DND-41 (cell line): ENCODE results near the gene DDC.

Experiments used
- ATAC-seq: fragments of 200-7000 bp; cut with Tn5 transposase; 3 replicates; pipeline ENCODE4 v1.9.1; 2021; ENCODE audit warnings: low read depth; ENCODE audit not compliant: insufficient read depth
- DNase-seq: peaks from one replicate; pipeline ENCODE4 v3.0.0-alpha.2; 2020
- H2AFZ ChIP-seq: 2 replicates; pipeline ENCODE4 v1.6.0; 2012; ENCODE audit warnings: low read depth, low read length
- H3K27ac ChIP-seq: 2 replicates; pipeline ENCODE4 v1.5.1; 2012; ENCODE audit warnings: low read length, inconsistent platforms
- H3K27me3 ChIP-seq: fragments of 200-600 bp; sonication (generic); 2 replicates; pipeline ENCODE4 v1.6.0; 2012; ENCODE audit warnings: low read length, mild to moderate bottlenecking, inconsistent platforms; ENCODE audit not compliant: insufficient read depth, poor library complexity
- H3K36me3 ChIP-seq: 2 replicates; pipeline ENCODE4 v1.5.1; 2012; ENCODE audit warnings: low read length, inconsistent platforms; ENCODE audit not compliant: insufficient read depth
- H3K4me1 ChIP-seq: 2 replicates; pipeline ENCODE4 v1.5.1; 2012; ENCODE audit warnings: mild to moderate bottlenecking, low read length; ENCODE audit not compliant: insufficient read depth
- H3K4me2 ChIP-seq: 2 replicates; pipeline ENCODE4 v1.6.0; 2012; ENCODE audit warnings: mild to moderate bottlenecking, moderate library complexity, low read length, inconsistent platforms; ENCODE audit not compliant: insufficient read depth
- H3K4me3 ChIP-seq, 2 experiments: fragments of 200-600 bp in 1 of 2; shearing (Covaris generic) in 1 of 2; 2 replicates each; pipeline ENCODE4 v1.5.1; 2012 to 2016; ENCODE audit warnings: inconsistent platforms in 2 of 2, low read length in 2 of 2, mild to moderate bottlenecking in 2 of 2, low read depth in 1 of 2, moderate library complexity in 1 of 2
- H3K79me2 ChIP-seq: 2 replicates; pipeline ENCODE4 v1.6.0; 2012; ENCODE audit warnings: low read length, inconsistent platforms; ENCODE audit not compliant: insufficient read depth
- H3K9ac ChIP-seq: 2 replicates; pipeline ENCODE4 v1.6.0; 2012; ENCODE audit warnings: low read depth, mild to moderate bottlenecking, inconsistent platforms, low read length, moderate library complexity
- H3K9me3 ChIP-seq: 2 replicates; pipeline ENCODE4 v1.5.1; 2012; ENCODE audit warnings: low read length, moderate library complexity, mild to moderate bottlenecking, inconsistent platforms; ENCODE audit not compliant: insufficient read depth, severe bottlenecking
- H4K20me1 ChIP-seq: 2 replicates; pipeline ENCODE4 v1.6.0; 2012; ENCODE audit warnings: low read length; ENCODE audit not compliant: insufficient read depth
- CTCF ChIP-seq: IDR thresholded peaks from 2 replicates; pipeline ENCODE4 v1.5.1; 2012; ENCODE audit warnings: borderline replicate concordance, low read length, moderate library complexity, mild to moderate bottlenecking; ENCODE audit not compliant: poor library complexity, severe bottlenecking; ENCODE audit errors: extremely low read depth
- EZH2 ChIP-seq: IDR thresholded peaks from 3 replicates; pipeline ENCODE4 v1.6.1; 2012; ENCODE audit warnings: borderline replicate concordance, low read depth, mild to moderate bottlenecking, moderate library complexity, low read length, inconsistent platforms; ENCODE audit not compliant: severe bottlenecking

Gene DDC

DNA sequence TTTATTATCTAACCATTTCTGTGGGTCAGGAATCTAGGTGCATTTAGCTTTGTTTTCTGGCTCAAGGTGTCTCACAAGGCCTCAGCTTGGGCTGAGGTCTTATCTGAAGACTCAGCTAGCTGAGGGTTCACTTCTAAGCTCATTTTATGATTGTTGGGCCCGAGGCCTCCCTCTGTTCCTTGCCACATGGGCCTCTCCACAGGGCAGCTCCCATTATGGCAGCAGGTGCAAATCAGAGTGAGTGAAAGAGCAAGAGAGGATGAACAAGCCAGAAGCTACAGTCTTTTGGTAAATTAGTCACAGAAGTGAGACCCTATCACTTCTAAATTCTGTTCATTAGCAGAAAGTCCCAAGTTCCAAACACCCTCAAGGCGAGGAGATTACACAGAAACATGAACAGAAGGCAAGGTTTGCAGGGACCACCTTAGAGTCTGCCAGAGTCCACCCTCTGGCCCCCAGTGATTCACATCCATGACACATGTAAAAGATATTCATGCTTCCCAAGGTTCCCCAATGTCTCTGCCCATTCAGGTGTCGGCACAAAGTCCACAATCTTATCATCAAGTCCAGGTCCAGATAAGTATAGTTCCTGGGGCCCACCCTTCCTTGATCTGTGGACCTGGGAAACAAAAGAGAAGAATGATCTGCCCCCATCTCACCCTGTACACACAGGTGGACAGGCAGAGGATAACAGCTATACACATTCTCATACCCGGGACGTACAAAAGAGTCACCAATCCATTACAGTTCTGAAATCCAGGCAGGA, 138.7 kb downstream of the DDC start:
- Histone ChIP-seq H3K79me2 (no peaks in the 10 kb centered on the region), H3K9me3 (no peaks in the 10 kb centered on the region), H3K4me1 (no peaks in the 10 kb centered on the region), H3K4me2 (no peak overlapping the region), H3K27ac (no peak overlapping the region), H3K9ac (no peak overlapping the region), H3K4me3 (no peak overlapping the region), H3K27me3 (no peaks in the 10 kb centered on the region), H2AFZ (no peak overlapping the region), H3K36me3 (no peaks in the 10 kb centered on the region), H4K20me1 (no peaks in the 10 kb centered on the region)
- ATAC-seq: no peak
- no peak for DNase-seq
- TF ChIP-seq CTCF: no peak
- no peak for TF ChIP-seq EZH2

DNA sequence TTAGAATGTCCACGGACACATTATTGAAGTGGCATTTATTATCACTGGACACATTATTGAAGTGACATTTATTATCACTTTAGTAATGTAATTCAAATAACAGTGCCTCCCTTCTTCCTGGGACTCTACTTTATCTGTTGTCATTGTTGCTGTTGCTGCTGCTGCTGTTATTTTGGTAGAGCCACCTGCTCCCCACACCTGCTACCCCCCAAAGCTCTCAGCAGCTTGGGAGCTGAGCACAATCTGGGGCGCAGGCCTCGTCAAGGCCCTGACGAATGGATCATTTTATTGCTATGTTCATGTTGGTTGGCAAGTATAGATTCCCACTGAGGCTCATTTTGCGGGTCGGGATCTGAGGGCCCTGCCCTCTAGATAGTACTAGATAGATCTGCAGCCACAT, 139.9 kb downstream of the DDC start:
- Histone ChIP-seq H3K4me2 (no peak overlapping the region), H4K20me1 (no peaks in the 10 kb centered on the region), H3K9ac (no peak overlapping the region), H2AFZ (no peak overlapping the region), H3K4me3 (no peak overlapping the region), H3K9me3 (no peaks in the 10 kb centered on the region), H3K36me3 (no peaks in the 10 kb centered on the region), H3K27me3 (no peaks in the 10 kb centered on the region), H3K4me1 (no peaks in the 10 kb centered on the region), H3K79me2 (no peaks in the 10 kb centered on the region), H3K27ac (no peak overlapping the region)
- DNase-seq (no peak), ATAC-seq (no peak)
- TF ChIP-seq EZH2 (no peak), CTCF (no peak)

DNA sequence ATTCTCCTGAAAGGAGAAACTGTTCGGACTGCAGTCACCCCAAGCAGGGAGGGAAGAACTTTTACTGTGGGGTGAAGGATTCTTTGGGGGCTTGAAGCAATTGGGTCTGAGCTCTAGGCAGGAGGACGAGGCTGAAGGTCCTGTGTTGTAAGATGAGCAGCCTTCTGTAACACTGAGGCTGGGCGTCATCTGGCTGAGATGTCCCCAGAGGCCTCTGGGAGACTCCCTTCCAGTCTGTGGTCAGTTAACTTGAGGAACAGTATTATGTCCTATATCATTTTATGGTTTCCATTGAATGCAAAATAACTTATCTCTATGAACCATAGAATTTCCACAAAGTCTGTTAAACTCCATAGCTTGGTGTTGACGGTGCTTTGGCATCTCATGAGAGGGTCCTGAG, 141.3 kb downstream of the DDC start:
- Histone ChIP-seq H3K4me3 (no peak overlapping the region), H3K27ac (no peak overlapping the region), H3K79me2 (no peaks in the 10 kb centered on the region), H3K9ac (no peak overlapping the region), H3K36me3 (no peaks in the 10 kb centered on the region), H3K27me3 (no peaks in the 10 kb centered on the region), H4K20me1 (no peaks in the 10 kb centered on the region), H3K4me2 (no peak overlapping the region), H3K9me3 (no peaks in the 10 kb centered on the region), H2AFZ (no peak overlapping the region), H3K4me1 (no peaks in the 10 kb centered on the region)
- DNase-seq: no peak
- ATAC-seq: no peak
- TF ChIP-seq CTCF (no peak), EZH2 (no peak)
